ENCODE measurements around the gene C2orf74.

- TF ChIP-seq EZH2phosphoT487 (IDR thresholded peaks at IDR 0.05; ENCODE audit: low read depth) (no peak), CTCF (IDR thresholded peaks at IDR 0.05; ENCODE audit: low read depth, low read length) (no peak)
Measured at GRCh38 chr2:61180686-61181085, 18.7 kb downstream of the C2orf74 start.

Measured in OCI-LY3 (cell line).